ELF-1 (cell line): ENCODE results near the gene SERPINI2.
"Not testable (repeated sequence)": the region's sequence is repeated elsewhere in the genome, so short reads cannot be mapped to it uniquely, and the experiment has no call there.

Source experiments
- DNase-seq: peaks from one replicate; pipeline ENCODE4 v3.0.0-alpha.2; 2016; ENCODE audit warnings: low read depth, low spot score

Gene SERPINI2

GRCh38 chr3:167450675-167451074 is 23.2 kb downstream of the SERPINI2 start:
- no peak for DNase-seq

GRCh38 chr3:167450195-167450594 is 23.6 kb downstream of the SERPINI2 start:
- DNase-seq: no peak

DNA sequence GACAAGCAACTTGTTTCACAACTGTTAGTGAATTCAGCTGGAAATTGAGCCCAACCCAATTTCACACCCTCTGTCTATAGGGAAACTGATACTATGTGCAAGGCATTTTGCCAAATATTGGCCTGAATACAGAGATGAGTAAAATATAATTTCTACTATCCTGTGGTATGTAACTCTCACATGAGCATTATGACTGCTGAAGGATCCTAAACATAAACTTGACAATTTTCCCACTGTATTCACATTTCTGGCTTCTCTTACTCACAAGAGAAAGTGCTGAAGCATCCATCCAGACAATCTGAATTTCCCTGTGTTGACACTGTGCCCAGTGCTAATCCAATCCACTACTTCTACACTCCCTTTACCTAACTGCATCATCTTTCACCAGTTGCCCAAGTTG is 28.4 kb downstream of the SERPINI2 start:
- no peak for DNase-seq

DNA sequence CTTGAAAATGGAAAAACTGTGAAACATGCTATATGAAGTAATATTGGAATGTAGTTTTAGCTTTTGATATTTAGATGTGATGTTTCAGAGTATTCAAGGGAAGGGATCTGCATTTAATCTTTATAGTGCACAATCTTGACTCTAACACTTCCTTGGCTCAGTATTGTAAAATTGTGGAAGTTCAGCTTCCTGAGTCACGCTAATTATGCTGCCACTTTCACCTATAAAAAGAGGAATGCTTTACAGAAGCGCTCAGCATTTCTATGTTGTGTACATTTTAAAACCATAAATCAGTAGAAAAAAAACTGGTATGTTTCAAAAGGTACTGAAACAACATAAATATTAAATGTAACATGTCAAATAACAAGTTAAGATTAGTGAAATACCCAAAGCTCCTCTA is 32.6 kb downstream of the SERPINI2 start:
- DNase-seq: no peak

- DNase-seq: peak; percentile 35
Measured at GRCh38 chr3:167437428-167438139, 36.3 kb downstream of the SERPINI2 start.

DNA sequence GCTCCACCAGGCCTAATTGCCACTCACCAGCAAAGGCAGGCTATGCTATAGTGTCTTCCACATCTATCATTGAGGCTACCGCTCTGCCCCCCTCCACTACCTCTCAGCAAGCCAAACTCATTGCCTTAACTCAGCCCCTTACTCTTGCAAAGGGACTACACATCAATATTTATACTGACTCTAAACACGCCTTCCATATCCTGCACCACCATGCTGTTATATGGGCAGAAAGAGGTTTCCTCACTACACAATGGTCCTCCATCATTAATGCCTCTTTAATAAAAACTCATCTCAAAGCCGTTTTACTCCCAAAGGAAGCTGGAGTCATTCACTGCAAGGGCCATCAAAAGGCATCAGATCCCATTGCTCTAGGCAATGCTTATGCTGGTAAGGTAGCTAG is 46.9 kb downstream of the SERPINI2 start:
- not testable (repeated sequence) for DNase-seq

GRCh38 chr3:167422396-167422795 is 51.4 kb downstream of the SERPINI2 start:
- peak; percentile 25 for DNase-seq

DNA sequence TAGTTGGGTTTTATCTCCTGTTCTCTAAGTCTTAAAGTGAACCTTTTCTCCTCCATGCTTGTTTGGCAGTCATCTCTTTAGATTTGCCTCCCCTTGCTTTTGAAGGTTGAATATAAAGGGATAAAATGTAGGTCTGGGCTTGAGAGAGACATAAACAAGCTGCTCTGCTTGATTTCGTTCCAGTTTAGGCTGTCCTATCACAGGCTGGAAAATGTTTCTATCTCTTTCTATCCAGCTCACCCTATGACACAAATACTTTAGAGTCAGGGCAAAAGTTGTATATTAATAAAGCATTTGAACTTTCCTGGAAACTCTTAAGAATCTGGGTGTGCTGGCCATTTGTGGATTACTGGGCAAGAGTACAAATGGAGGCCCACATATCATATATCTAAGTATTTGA is 64.2 kb downstream of the SERPINI2 start:
- DNase-seq: no peak

GRCh38 chr3:167406876-167407492 is 66.9 kb downstream of the SERPINI2 start:
- DNase-seq: peak; percentile 54

- DNase-seq: no peak
Measured at GRCh38 chr3:167397826-167398225, 76.0 kb downstream of the SERPINI2 start.

- no peak for DNase-seq
Measured at GRCh38 chr3:167396075-167396474, 77.8 kb downstream of the SERPINI2 start.

DNA sequence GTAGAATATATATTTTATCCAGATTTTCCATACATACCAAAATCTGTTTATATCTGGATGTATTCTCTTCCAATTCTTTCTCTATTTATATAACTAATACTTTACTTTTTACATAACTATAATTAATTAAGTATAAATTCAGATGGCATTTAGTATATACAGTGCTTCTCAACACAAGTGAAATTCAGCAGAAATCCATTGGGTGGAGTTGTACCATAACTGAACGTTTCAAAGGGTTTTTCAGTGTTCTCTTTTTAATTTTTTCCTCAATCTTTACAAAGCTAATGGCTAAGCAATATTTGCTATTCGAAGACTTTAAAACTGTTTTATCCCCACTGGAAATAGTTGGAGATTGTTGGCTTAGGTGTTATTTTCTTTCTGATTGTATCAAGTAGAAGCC is 79.8 kb downstream of the SERPINI2 start:
- DNase-seq: no peak
